GM10266 (cell line): ENCODE results near the gene ARHGEF10L.
"Not testable (repeated sequence)": the region's sequence is repeated elsewhere in the genome, so short reads cannot be mapped to it uniquely, and the experiment has no call there.

Experiments used
- DNase-seq: peaks from one replicate; pipeline ENCODE4 v3.0.0; 2012; ENCODE audit errors: extremely low spot score
- CTCF ChIP-seq: IDR thresholded peaks from 2 replicates; pipeline ENCODE4 v1.5.1; 2012; ENCODE audit warnings: mild to moderate bottlenecking, low read depth; ENCODE audit not compliant: control insufficient read depth, insufficient read depth; ENCODE audit errors: missing control alignments

Gene ARHGEF10L

DNA sequence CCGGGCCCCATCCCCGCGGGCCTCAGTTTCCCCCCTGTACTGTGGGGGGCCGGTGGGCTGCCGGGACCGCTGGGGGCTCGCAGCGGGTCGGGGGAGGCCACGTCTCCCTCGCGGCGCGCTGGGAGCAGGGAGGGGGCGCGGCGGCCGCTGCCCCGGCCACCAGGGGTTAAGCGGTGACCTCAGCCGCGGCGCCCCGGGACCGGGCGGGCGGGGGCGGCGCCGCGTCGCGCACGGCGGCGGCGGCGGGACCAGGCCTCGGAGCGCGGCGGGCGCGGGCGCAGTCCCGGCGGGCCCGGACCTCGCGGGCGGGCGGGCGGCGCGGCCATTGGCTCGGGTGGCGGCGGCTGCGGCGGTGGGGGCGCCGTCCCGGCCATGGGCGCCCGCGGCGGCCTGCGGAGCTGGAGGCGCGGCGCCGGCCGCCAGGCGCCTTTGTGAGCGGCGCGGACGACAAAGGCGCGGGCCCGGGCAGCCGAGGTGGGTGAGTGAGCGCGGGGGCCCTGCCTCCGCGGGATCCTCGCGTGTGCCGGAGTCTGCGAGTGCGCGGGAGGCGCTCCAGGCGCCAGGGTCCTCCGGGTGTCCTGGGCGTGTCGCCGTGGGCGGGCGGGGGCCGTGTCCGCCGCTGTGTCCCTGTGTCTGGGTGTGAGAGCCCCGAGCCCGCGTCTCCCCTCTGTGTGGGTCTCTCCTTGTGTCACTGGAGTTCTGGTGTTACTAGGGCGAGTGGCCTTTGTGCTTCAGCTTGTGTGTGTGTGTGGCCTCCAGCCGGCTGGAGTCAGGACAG, at the start of gene ARHGEF10L:
Gene ARHGEF10L, plus strand, starts transcription at position 222 of the 778 bp plus-strand sequence. CDS start 40,898 bp downstream, outside the sequence.
- TF ChIP-seq CTCF: no peak
- DNase-seq: peak; percentile 48

- DNase-seq: not testable (repeated sequence)
These were observed 49.6 kb upstream of the ARHGEF10L start for GRCh38 chr1:17489768-17490417.

GRCh38 chr1:17490667-17491066, 48.8 kb upstream of the ARHGEF10L start:
- DNase-seq: not testable (repeated sequence)

- peak; percentile 95 for TF ChIP-seq CTCF
- peak; percentile 74 for DNase-seq
These were observed 45.3 kb upstream of the ARHGEF10L start for GRCh38 chr1:17494114-17494729.

DNA sequence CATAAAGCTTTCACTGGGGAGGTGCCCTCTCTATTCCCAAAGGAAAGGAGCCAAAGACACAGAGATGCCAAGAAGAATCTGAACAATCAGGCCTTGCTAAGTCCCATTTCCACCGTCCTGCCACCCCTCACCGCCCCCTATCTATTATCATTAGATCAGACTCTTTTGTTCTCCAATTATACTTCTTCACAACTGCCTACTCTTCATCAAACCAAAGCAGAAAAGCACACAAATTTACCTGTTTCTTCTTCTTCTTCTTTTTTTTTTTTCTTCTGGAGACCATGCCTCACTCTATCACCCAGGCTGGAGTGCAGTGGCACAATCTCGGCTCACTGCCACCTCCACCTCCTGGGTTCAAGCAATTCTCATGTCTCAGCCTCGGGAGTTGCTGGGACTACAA, 43.1 kb upstream of the ARHGEF10L start:
- no peak for TF ChIP-seq CTCF
- DNase-seq: no peak

- TF ChIP-seq CTCF: no peak
- DNase-seq: no peak
These were observed 41.3 kb upstream of the ARHGEF10L start for GRCh38 chr1:17498214-17498613.

DNA sequence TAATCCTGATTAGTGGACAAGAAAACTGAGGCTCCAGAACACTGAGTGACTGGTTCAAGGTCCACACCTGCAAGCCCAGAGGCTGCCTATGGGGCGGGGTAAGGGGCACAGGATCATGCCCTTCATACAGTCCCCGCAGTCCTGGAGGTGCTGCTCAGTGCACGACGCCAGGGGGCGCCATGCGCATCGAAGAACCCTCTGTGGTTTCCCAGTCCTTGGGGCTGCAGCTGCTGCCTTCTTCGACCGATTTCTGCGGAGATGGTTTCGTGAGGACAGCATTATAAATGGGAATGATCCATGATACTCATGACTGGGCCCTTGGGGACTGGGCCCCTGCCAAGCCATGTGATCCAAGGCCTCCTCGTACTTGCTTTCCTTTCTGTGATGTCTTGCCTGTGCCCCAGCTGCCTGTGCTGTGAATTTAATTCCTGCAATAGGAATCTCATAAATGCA, 37.1 kb upstream of the ARHGEF10L start:
- DNase-seq: peak; percentile 74
- peak; percentile 94 for TF ChIP-seq CTCF

DNA sequence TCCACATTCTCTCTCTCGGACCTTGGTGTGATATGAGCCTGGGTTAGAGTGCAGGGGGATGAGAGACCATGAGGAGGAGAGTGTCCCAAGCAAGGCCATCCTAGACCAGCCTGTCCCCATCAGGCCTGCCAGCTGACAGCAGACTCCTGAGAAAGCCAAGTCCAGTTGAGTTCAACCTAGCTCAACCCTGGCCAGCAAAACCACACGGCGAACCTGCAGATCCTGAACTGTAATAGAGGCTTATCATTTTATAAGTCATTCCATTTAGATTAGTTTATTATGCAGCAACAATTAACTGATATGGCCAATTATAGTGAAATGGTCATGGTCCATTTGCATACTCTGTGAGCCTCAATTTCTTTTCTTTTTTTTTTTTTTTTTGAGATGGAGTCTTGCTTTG, 36.4 kb upstream of the ARHGEF10L start:
- no peak for DNase-seq
- TF ChIP-seq CTCF: no peak

DNA sequence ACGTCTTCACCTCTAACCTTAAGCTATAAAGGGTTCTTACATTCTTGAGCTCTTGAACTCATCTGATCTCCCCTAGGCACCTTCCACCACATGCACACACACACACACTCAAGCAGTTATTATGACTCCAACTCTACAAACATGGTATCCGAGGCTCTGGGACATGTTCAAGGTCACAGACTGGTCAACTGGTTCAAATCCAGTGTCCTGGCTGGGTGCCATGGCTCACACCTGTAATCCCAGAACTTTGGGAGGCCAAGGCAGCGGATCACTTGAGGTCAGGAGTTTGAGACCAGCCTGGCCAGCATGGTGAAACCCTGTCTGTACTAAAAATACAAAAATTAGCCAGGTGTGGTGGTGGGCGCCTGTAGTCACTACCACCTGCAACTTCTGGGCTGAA, 32.3 kb upstream of the ARHGEF10L start:
- not testable (repeated sequence) for DNase-seq
